Nucleus accumbens (tissue), 56 donors: Measurements from ENCODE around the gene TEX19.

Experiments used
- DNase-seq, 56 donors: peaks; one replicate each; lab custom pipeline; 2025; lab: John Stamatoyannopoulos, UW

The TEX19 gene

GRCh38 chr17:82358465-82359350 lies at the start of gene TEX19:
Gene TEX19 (plus strand): TSS chr17:82359247. CDS start chr17:82362151, 2,904 bp downstream.
- DNase-seq: no peak

GRCh38 chr17:82309656-82310570 lies 49.1 kb upstream of the TEX19 start:
- no peak for DNase-seq

- DNase-seq: no peak
Observed at GRCh38 chr17:82310877-82311276, 48.2 kb upstream of the TEX19 start.

GRCh38 chr17:82311971-82312370 lies 47.1 kb upstream of the TEX19 start:
- no peak for DNase-seq

- no peak for DNase-seq
Observed at GRCh38 chr17:82313195-82314011, 45.6 kb upstream of the TEX19 start.

GRCh38 chr17:82314012-82314726 lies 44.9 kb upstream of the TEX19 start:
- no peak for DNase-seq

GRCh38 chr17:82314727-82315605 lies 44.1 kb upstream of the TEX19 start:
- no peak for DNase-seq

GRCh38 chr17:82315703-82316358 lies 43.2 kb upstream of the TEX19 start:
- DNase-seq: no peak

GRCh38 chr17:82316651-82317393 lies 42.2 kb upstream of the TEX19 start:
- no peak for DNase-seq

- DNase-seq: no peak
Observed at GRCh38 chr17:82317394-82318168, 41.5 kb upstream of the TEX19 start, which contains the start of gene CD7. Gene CD7 (minus strand): TSS chr17:82317608. CDS start chr17:82317495, 113 bp downstream.

GRCh38 chr17:82318169-82318498 lies 40.9 kb upstream of the TEX19 start:
- no peak for DNase-seq

- DNase-seq: no peak
Observed at GRCh38 chr17:82318772-82319606, 40.1 kb upstream of the TEX19 start.

- no peak for DNase-seq
Observed at GRCh38 chr17:82319619-82320062, 39.4 kb upstream of the TEX19 start.

- no peak for DNase-seq
Observed at GRCh38 chr17:82320140-82320840, 38.8 kb upstream of the TEX19 start.
